Gastroesophageal sphincter (tissue), 4 donors: ENCODE results near the gene HNF4A. TPM values are rescaled to one million over a fixed set of nuclear protein-coding genes. Genes with fewer than 3 reads are reported as not detected.

Experiments
- ATAC-seq: fragments of 150-250 bp; one replicate; pipeline ENCODE4 v1.9.1; 2016; ENCODE audit warnings: mild to moderate bottlenecking, moderate library complexity
- H3K27ac ChIP-seq, 4 donors: fragments of 200-600 bp; sonication (generic) in 3 of 4; 1 replicate in 3 of 4; 2 replicates in 1 of 4; pipeline ENCODE4 v1.5.1; 2016 to 2019
- H3K27me3 ChIP-seq: fragments of 200-600 bp; sonication (generic); one replicate; pipeline ENCODE4 v1.5.1; 2019
- H3K36me3 ChIP-seq, 2 donors: fragments of 200-600 bp; sonication (generic); one replicate each; pipeline ENCODE4 v1.5.1; 2019; ENCODE audit warnings: control low read depth in 1 of 2
- H3K4me1 ChIP-seq, 3 donors: fragments of 200-600 bp; sonication (generic); 1 replicate in 2 of 3; 2 replicates in 1 of 3; pipeline ENCODE4 v1.5.1; 2016 to 2019; ENCODE audit warnings: control low read depth in 2 of 3
- H3K4me3 ChIP-seq, 2 donors: fragments of 200-600 bp; sonication (generic); one replicate each; pipeline ENCODE4 v1.5.1; 2019; ENCODE audit warnings: mild to moderate bottlenecking in 1 of 2, moderate library complexity in 1 of 2
- H3K9me3 ChIP-seq, 3 donors: fragments of 200-600 bp; sonication (generic); one replicate each; pipeline ENCODE4 v1.5.1; 2017 to 2019; ENCODE audit warnings: control low read depth in 2 of 3
- CTCF ChIP-seq, 4 experiments: fragments of 200-600 bp in 2 of 4; fragments of 450-650 bp in 2 of 4; sonication (generic) in 1 of 4; IDR thresholded peaks; one replicate each; pipeline ENCODE4 v1.5.1; 2017 to 2019; ENCODE audit warnings: antibody characterized with exemption in 4 of 4, mild to moderate bottlenecking in 2 of 4, moderate library complexity in 2 of 4
- EP300 ChIP-seq: sonication (generic); formaldehyde crosslinking; IDR thresholded peaks from one replicate; pipeline ENCODE4 v1.6.1; 2017; ENCODE audit warnings: antibody characterized with exemption, mild to moderate bottlenecking
- POLR2A ChIP-seq, 2 donors: fragments of 450-650 bp; IDR thresholded peaks; one replicate each; pipeline ENCODE4 v1.6.1; 2017; ENCODE audit warnings: antibody characterized with exemption in 2 of 2, mild to moderate bottlenecking in 2 of 2, moderate library complexity in 1 of 2
- POLR2AphosphoS5 ChIP-seq: sonication (generic); formaldehyde crosslinking; IDR thresholded peaks from one replicate; pipeline ENCODE4 v1.6.1; 2017; ENCODE audit warnings: antibody characterized with exemption
- WGBS, 2 donors: methylation state at CpG; one replicate each; pipeline ENCODE4 v1.1.5; 2018; ENCODE audit warnings: low coverage in 1 of 2; 5-methylcytosine and 5-hydroxymethylcytosine counted together
- total RNA-seq, 4 donors: library from RNA; depleted of rRNA; stranded (reverse); fragments of >200 nt; gene quantifications; one replicate each; pipeline ENCODE4 v1.1.0, GENCODE V29; 2016

HNF4A gene
- total RNA-seq, 4 donors from 2014 or later: not detected

GRCh38 chr20:44382641-44383040, 27.1 kb downstream of the HNF4A start:
- peaks cover 63% of the 10 kb centered on the region for H3K27me3 ChIP-seq
- no peaks in the 10 kb centered on the region for H3K9me3 ChIP-seq
- H3K4me1 ChIP-seq: no peaks in the 10 kb centered on the region
- WGBS, 2 donors: 27 to 50% methylated on average over 1 to 2 of the region's 2 CpGs
- no peak overlapping the region for H3K27ac ChIP-seq
- no peak for TF ChIP-seq EP300
- TF ChIP-seq CTCF (IDR thresholded peaks at IDR 0.05): no peak
- TF ChIP-seq POLR2AphosphoS5: no peak
- no peak for TF ChIP-seq POLR2A (IDR thresholded peaks at IDR 0.05)
- no peak overlapping the region for H3K4me3 ChIP-seq
- H3K36me3 ChIP-seq: no peaks in the 10 kb centered on the region
- ATAC-seq: no peak

GRCh38 chr20:44384423-44385027, 29.0 kb downstream of the HNF4A start:
- Histone ChIP-seq H3K27me3 (peaks cover 82% of the 10 kb centered on the region), H3K36me3 (no peaks in the 10 kb centered on the region), H3K27ac (no peak overlapping the region), H3K4me1 (peaks cover 0 to 8% (median 4%) of the 10 kb centered on the region in 3 donors), H3K9me3 (no peaks in the 10 kb centered on the region), H3K4me3 (no peak overlapping the region)
- peak; percentile 69 for ATAC-seq
- 11 to 50% methylated on average over 2 to 9 of the region's 9 CpGs for WGBS, 2 donors
- TF ChIP-seq CTCF (IDR thresholded peaks at IDR 0.05) (peak; percentile 55 to 77 (median 64)), POLR2AphosphoS5 (no peak), POLR2A (IDR thresholded peaks at IDR 0.05) (no peak), EP300 (no peak)

GRCh38 chr20:44388466-44389023, 33.0 kb downstream of the HNF4A start:
- Histone ChIP-seq H3K4me3 (no peak overlapping the region), H3K36me3 (no peaks in the 10 kb centered on the region), H3K27me3 (peaks cover 63% of the 10 kb centered on the region), H3K27ac (no peak overlapping the region), H3K9me3 (no peaks in the 10 kb centered on the region), H3K4me1 (peaks cover 0 to 8% (median 4%) of the 10 kb centered on the region in 3 donors)
- 8% methylated on average over 2 of the region's 29 CpGs; no CpG with 5 or more reads in 1 of the 2 donors for WGBS, 2 donors
- ATAC-seq: peak; percentile 57
- TF ChIP-seq EP300 (no peak), POLR2A (IDR thresholded peaks at IDR 0.05) (no peak), CTCF (IDR thresholded peaks at IDR 0.05) (peak; percentile 48 to 76 (median 52))

GRCh38 chr20:44389871-44390270, 34.4 kb downstream of the HNF4A start:
- Histone ChIP-seq H3K4me1 (peaks cover 0 to 8% (median 4%) of the 10 kb centered on the region in 3 donors), H3K9me3 (no peaks in the 10 kb centered on the region), H3K27ac (no peak overlapping the region), H3K4me3 (no peak overlapping the region), H3K36me3 (no peaks in the 10 kb centered on the region), H3K27me3 (peaks cover 59% of the 10 kb centered on the region)
- WGBS, 2 donors: 45 to 67% methylated on average over 3 to 6 of the region's 6 CpGs
- no peak for TF ChIP-seq POLR2A (IDR thresholded peaks at IDR 0.05)
- no peak for TF ChIP-seq CTCF (IDR thresholded peaks at IDR 0.05)
- TF ChIP-seq POLR2AphosphoS5: no peak
- TF ChIP-seq EP300: no peak
- ATAC-seq: no peak

- WGBS, 2 donors: no CpG with 5 or more reads among the region's 5 CpGs
- ATAC-seq: no peak
- no peak overlapping the region for H3K27ac ChIP-seq
Measured at GRCh38 chr20:44390280-44390679, 34.8 kb downstream of the HNF4A start.

More at GRCh38 chr20:44390280-44390679, 34.8 kb downstream of the HNF4A start:
- Histone ChIP-seq H3K27me3 (peaks cover 60% of the 10 kb centered on the region), H3K4me3 (no peak overlapping the region), H3K4me1 (peaks cover 0 to 8% (median 4%) of the 10 kb centered on the region in 3 donors), H3K36me3 (no peaks in the 10 kb centered on the region), H3K9me3 (no peaks in the 10 kb centered on the region)
- TF ChIP-seq POLR2AphosphoS5 (no peak), EP300 (no peak), POLR2A (IDR thresholded peaks at IDR 0.05) (no peak), CTCF (IDR thresholded peaks at IDR 0.05) (no peak)
